VCaP (cell line): Measurements from ENCODE around the gene TMF1.

Source experiments
- H3K27ac ChIP-seq: fragments of 450-650 bp; 2 replicates; pipeline ENCODE4 v1.5.1; 2017
- CTCF ChIP-seq: fragments of 450-650 bp; conservative IDR thresholded peaks from 2 replicates; pipeline ENCODE4 v1.5.1; 2017; ENCODE audit warnings: mild to moderate bottlenecking, moderate library complexity

TMF1 gene

GRCh38 chr3:69085168-69085832 lies 33.2 kb upstream of the TMF1 start:
- peak overlapping the region; percentile 97 for H3K27ac ChIP-seq
- no peak for TF ChIP-seq CTCF

- peak within 1 kb of the TSS; percentile 97 for H3K27ac ChIP-seq
These were observed 32.4 kb upstream of the TMF1 start, which contains the start of gene ARL6IP5 for GRCh38 chr3:69084326-69085167. ARL6IP5 (plus strand) TSS chr3:69084937; CDS start chr3:69085048, 111 bp downstream.

GRCh38 chr3:69082805-69083204 lies 30.7 kb upstream of the TMF1 start:
- no peak for TF ChIP-seq CTCF
- no peak overlapping the region for H3K27ac ChIP-seq

More at GRCh38 chr3:69084326-69085167, 32.4 kb upstream of the TMF1 start, which contains the start of gene ARL6IP5:
- TF ChIP-seq CTCF: no peak

GRCh38 chr3:69082361-69082760 lies 30.2 kb upstream of the TMF1 start:
- no peak for TF ChIP-seq CTCF
- H3K27ac ChIP-seq: no peak overlapping the region

- no peak for TF ChIP-seq CTCF
These were observed 29.6 kb upstream of the TMF1 start for GRCh38 chr3:69081583-69082262.

GRCh38 chr3:69080233-69080920 lies 28.2 kb upstream of the TMF1 start, which contains the start of gene UBA3:
UBA3 (minus strand) TSS chr3:69080365; CDS start chr3:69080353, 12 bp downstream.
- TF ChIP-seq CTCF: no peak
- peak within 1 kb of the TSS; percentile 89 for H3K27ac ChIP-seq

More at GRCh38 chr3:69081583-69082262, 29.6 kb upstream of the TMF1 start:
- no peak overlapping the region for H3K27ac ChIP-seq
